ENCODE results near the gene PPP1R15B. TPM values are rescaled to one million over a fixed set of nuclear protein-coding genes. Genes with fewer than 3 reads are reported as not detected.

PPP1R15B gene
- total and polyA plus RNA-seq, 10 of the 15 experiments (the other 5 are each of a cell fraction or from before 2014, with no cell fraction given), result 13.9 to 38.1 (median 26.5) TPM

DNA sequence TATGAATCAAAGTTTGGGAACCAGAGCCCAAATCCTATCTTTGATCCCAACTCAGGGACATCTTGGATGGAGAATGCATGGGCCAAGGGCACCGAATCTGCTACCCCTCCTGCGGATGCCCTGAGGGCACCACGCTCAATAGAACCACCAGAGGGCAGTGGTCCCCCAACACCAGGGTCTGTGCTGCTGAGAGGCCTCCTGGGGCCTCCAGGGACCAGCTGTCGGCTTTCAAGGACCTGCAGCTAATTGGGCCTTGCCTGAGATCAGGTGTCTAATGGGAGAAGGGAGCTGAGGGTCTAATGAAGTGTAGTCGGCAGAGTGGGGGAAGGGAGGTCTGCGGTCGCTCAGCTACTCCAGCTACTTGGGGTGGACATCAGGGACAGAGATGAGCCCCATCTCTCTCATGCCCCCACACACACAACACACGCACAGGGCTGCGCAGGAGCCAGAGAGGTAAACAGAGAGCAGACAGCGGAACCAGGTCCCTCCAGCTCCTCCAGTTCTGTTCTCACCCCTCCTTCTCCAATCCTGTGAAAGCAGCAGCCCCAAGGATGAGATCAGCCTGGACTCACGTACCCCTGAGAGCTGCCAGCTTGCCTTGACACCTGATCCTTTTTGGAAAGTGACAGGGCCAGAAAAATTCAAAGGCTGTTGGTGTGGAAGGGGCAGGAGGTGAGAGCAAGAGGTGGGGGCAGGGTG, 34.9 kb upstream of the PPP1R15B start:
- 30% methylated on average over 11 of the region's 11 CpGs for WGBS (ENCODE audit: insufficient coverage, insufficient replicate concordance, low lambda C conversion rate, missing lambda C conversion rate)
- H3K9me3 ChIP-seq (replicated peaks; ENCODE audit: control insufficient read depth, insufficient read depth, low read length), result no peaks in the 10 kb centered on the region
- CTCF ChIA-PET, result interaction anchor here (0.6 to 51.8 kb wide), 31 partner anchors 8 to 878 kb away, joined by 3 to 2021 read pairs (median 5); partner anchors contain the start of genes MDM4 and PIK3C2B
- no peaks in the 10 kb centered on the region for H3K79me2 ChIP-seq (ENCODE audit: control insufficient read depth, insufficient read depth, low read length)
- no peak for DNase-seq (ENCODE audit: low read depth, low spot score)
- SMC1A ChIA-PET (ENCODE audit: uncharacterized antibody, unreplicated experiment), result interaction anchor here (0.6 to 33.8 kb wide), 20 partner anchors 9 to 1440 kb away, joined by 3 to 939 read pairs (median 4); partner anchors contain the start of genes PIK3C2B and TMEM183A
- intact Hi-C loops (cut with micrococcal nuclease; ENCODE audit: unreplicated experiment), result loop anchor here (1.0 to 10.0 kb wide), 5 partner anchors 20 to 358 kb away; partner anchors contain the start of gene PIK3C2B
- RAD21 ChIA-PET (ENCODE audit: unreplicated experiment), result interaction anchor here (0.7 to 13.8 kb wide), 24 partner anchors 9 to 360 kb away, joined by 3 to 441 read pairs (median 6); partner anchors contain the start of genes MDM4 and PIK3C2B
- no peak overlapping the region for H3K9ac ChIP-seq (ENCODE audit: control insufficient read depth, insufficient read depth, low read length)
- H3K27ac ChIP-seq (ENCODE audit: control insufficient read depth, insufficient read depth), result no peak overlapping the region
- peak; percentile 91 for FAIRE-seq
- no peaks in the 10 kb centered on the region for H3K27me3 ChIP-seq (replicated peaks in 1 of 2; ENCODE audit: control insufficient read depth in 2 of 2, insufficient read depth in 2 of 2, low read length in 1 of 2)
- H3K4me3 ChIP-seq, result no peak overlapping the region
- no peak overlapping the region for H3K4me2 ChIP-seq (ENCODE audit: control insufficient read depth, insufficient read depth)
- peak; percentile 98 for ATAC-seq
- no peak overlapping the region for H2AFZ ChIP-seq (ENCODE audit: control insufficient read depth, low read depth, low read length)
- H3K36me3 ChIP-seq (ENCODE audit: control insufficient read depth in 2 of 2, insufficient read depth in 2 of 2, low read length in 1 of 2), result peaks cover 21 to 30% of the 10 kb centered on the region in 2 experiments; a peak in 3 of 4 replicates
- no peaks in the 10 kb centered on the region for H4K20me1 ChIP-seq (ENCODE audit: control insufficient read depth, insufficient read depth)
- H3K4me1 ChIP-seq (ENCODE audit: control insufficient read depth, insufficient read depth, low read length), result peaks cover 5% of the 10 kb centered on the region
- no TSS peak for BruUV-seq (replicated peaks)
- POLR2A ChIA-PET, result interaction anchor here (0.7 to 4.9 kb wide), 8 partner anchors 11 to 60 kb away, joined by 3 to 54 read pairs (median 6); partner anchors contain the start of gene PIK3C2B
- in situ Hi-C loops (cut with MboI), result loop anchor here (5.0 kb wide), 1 partner anchor 56 kb away; no protein-coding TSS in a partner anchor
- 0 out of 2 replicates have a peak, but pooled peaks have one; percentile 22 for TF ChIP-seq IRF4 (IDR thresholded peaks at IDR 0.05; ENCODE audit: low read depth, low read length)
- 0 out of 2 replicates have a peak, but pooled peaks have one; percentile 30 for TF ChIP-seq MTA2 (IDR thresholded peaks at IDR 0.05; ENCODE audit: low read depth)
- TF ChIP-seq MEF2B (IDR thresholded peaks at IDR 0.05; ENCODE audit: partially characterized antibody, poor library complexity, severe bottlenecking), result peak; percentile 91
- peak; percentile 21; the same call in 1 of the 2 replicates for TF ChIP-seq NBN (IDR thresholded peaks at IDR 0.05)
- TF ChIP-seq, protein P1, sequence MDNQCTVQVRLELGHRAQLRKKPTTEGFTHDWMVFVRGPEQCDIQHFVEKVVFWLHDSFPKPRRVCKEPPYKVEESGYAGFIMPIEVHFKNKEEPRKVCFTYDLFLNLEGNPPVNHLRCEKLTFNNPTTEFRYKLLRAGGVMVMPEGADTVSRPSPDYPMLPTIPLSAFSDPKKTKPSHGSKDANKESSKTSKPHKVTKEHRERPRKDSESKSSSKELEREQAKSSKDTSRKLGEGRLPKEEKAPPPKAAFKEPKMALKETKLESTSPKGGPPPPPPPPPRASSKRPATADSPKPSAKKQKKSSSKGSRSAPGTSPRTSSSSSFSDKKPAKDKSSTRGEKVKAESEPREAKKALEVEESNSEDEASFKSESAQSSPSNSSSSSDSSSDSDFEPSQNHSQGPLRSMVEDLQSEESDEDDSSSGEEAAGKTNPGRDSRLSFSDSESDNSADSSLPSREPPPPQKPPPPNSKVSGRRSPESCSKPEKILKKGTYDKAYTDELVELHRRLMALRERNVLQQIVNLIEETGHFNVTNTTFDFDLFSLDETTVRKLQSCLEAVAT (IDR thresholded peaks at IDR 0.05), result no peak
- TF ChIP-seq FOXK2 (IDR thresholded peaks at IDR 0.05), result no peak
- peak; percentile 87 for TF ChIP-seq RB1 (IDR thresholded peaks at IDR 0.05; ENCODE audit: borderline replicate concordance)
- TF ChIP-seq TCF12 (IDR thresholded peaks at IDR 0.05; ENCODE audit: low read depth, low read length), result peak; percentile 71; the same call in 1 of the 2 replicates
- TF ChIP-seq, protein P2, sequence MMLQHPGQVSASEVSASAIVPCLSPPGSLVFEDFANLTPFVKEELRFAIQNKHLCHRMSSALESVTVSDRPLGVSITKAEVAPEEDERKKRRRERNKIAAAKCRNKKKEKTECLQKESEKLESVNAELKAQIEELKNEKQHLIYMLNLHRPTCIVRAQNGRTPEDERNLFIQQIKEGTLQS (IDR thresholded peaks at IDR 0.05; ENCODE audit: borderline replicate concordance, extremely low read depth, low read depth, low read length), result no peak
- peak; percentile 99 for TF ChIP-seq SMC3 (IDR thresholded peaks at IDR 0.05; ENCODE audit: borderline replicate concordance, low read length)
- TF ChIP-seq, protein P3, sequence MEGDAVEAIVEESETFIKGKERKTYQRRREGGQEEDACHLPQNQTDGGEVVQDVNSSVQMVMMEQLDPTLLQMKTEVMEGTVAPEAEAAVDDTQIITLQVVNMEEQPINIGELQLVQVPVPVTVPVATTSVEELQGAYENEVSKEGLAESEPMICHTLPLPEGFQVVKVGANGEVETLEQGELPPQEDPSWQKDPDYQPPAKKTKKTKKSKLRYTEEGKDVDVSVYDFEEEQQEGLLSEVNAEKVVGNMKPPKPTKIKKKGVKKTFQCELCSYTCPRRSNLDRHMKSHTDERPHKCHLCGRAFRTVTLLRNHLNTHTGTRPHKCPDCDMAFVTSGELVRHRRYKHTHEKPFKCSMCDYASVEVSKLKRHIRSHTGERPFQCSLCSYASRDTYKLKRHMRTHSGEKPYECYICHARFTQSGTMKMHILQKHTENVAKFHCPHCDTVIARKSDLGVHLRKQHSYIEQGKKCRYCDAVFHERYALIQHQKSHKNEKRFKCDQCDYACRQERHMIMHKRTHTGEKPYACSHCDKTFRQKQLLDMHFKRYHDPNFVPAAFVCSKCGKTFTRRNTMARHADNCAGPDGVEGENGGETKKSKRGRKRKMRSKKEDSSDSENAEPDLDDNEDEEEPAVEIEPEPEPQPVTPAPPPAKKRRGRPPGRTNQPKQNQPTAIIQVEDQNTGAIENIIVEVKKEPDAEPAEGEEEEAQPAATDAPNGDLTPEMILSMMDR (IDR thresholded peaks at IDR 0.05 in 2 of 3, conservative IDR thresholded peaks at IDR 0.05 in 1 of 3; ENCODE audit: control insufficient read depth in 2 of 3, extremely low read depth in 1 of 3, insufficient read depth in 1 of 3, low read depth in 3 of 3, low read length in 3 of 3), result peak; percentile 80 to 92 (median 89); a peak in 5 of 6 replicates
- no peak for TF ChIP-seq GATAD2B (conservative IDR thresholded peaks at IDR 0.05; ENCODE audit: low read depth)
- TF ChIP-seq FOXM1 (IDR thresholded peaks at IDR 0.05; ENCODE audit: low read depth, low read length), result 0 out of 2 replicates have a peak, but pooled peaks have one; percentile 21
- no peak for TF ChIP-seq CREM (IDR thresholded peaks at IDR 0.05; ENCODE audit: low read depth)
- TF ChIP-seq IKZF1 (conservative IDR thresholded peaks at IDR 0.05), result peak; percentile 37
- peak; percentile 54; the same call in 1 of the 2 replicates for TF ChIP-seq HDGF (IDR thresholded peaks at IDR 0.05)
- peak; percentile 28; the same call in 1 of the 2 replicates for TF ChIP-seq RUNX3 (IDR thresholded peaks at IDR 0.05; ENCODE audit: low read length)

All from GM12878 (cell line).